Measurements from ENCODE around the gene PPP2R2B.
A peak's percentile ranks its signal among the peaks of the same experiment; 100 is the strongest.
"Not testable (repeated sequence)": the region's sequence is repeated elsewhere in the genome, so short reads cannot be mapped to it uniquely, and the experiment has no call there.

PPP2R2B gene

DNA sequence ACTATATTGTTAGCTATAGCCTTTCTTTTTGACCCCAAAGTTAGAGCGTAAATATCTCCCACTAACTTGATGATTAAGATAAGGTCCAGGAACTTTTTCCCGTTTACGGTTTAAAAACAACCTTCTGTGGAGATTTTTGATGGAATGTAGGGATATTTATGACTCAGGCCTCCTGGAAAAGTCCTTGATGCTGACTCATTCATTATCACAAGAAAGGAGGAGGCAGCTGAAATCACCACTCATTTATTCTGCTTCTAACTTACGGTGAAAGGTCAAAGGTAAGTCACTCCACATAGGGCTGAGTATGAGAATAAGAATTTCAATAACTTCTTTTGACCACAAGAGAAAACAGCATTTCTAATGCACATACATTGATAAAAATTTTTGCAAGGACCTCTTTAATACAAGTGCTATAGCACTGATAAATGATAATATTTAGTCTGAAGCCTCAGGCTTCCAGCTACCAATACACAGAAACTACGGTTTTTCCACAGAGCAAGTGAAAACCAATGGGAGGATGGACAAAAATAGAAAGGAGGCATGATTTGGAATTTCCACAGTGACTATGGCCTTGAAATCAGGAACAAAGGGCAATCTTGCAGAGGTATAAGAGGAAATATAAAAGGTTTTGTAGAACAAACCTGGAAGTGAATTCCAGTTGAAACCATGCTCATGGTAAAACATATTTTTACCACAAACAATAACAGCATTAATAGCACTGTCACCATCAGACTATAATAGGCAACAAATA, 146.5 kb downstream of the PPP2R2B start:
- DNase-seq = no peak

DNA sequence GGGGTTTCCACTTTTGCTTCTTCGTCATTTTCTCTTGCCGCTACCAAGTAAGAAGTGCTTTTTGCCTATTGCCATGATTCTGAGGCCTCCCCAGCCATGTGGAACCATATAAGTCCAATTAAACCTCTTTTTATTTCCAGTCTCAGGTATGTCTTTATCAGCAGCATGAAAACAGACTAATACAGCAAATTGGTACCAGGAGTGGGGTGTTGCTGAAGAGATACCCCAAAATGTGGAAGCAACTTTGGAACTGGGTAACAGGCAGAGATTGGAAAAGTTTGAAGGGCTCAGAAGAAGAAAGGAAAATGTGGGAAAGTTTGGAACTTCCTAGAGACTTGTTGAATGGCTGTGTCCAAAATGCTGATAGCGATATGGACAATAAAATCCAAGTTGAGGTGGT, 149.8 kb downstream of the PPP2R2B start:
- DNase-seq = not testable (repeated sequence)

DNA sequence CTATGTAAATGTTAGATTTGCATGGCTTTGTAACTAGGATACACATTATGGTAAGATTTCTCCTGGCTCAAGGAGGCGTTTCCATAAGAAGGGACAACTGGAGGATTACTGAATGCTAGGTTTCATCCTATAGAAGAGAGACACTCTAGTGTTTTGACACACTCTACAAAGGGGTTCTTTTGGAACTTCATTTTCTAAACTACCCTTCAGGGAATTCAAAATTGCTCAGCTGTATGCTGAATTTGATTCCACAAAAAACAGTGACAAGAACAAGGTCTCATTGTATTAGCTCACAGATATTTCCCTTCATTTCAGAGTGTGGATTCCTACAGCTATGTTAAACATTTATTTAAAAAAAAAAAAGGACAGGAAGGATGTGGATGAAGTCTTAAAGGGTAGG, 151.7 kb downstream of the PPP2R2B start:
- no peak for DNase-seq

DNA sequence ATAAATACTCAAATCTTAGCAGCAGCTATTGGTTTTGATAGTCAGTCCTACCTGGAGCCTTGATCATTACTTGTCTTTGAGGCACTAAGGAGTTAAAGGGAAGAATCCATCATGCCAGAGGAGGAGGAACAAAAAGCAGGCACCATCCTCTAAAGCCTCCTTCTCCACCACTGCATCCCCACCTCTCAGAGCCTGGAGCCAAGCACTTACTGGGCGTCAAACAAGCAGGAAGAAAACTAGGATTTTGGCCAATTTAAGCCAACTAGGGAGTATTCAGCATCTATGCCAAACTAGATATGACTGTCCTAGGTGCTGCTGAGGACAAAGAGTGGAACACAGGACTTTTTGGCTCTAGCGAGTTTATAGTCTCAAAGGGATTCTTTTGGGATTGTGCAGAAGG, 152.5 kb downstream of the PPP2R2B start:
- DNase-seq = no peak

DNA sequence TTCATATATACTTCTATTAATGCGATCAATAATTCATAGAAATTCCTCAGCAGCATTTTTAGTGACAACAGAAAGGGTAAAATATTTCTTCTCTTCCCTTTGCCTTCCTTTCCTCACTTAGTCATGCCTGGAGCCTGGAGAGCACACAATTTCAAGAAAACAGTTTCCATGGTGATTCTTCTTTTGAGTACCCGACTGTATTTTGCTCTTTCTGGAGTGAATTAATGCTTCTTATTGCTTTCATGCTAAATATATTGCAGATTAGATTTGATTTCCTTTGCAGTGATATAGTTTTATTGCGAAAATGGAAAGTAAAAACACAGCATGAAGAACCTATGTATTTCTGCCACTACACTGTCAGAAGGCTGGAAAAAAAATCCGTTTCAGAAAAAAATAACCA, 153.5 kb downstream of the PPP2R2B start:
- no peak for DNase-seq

DNA sequence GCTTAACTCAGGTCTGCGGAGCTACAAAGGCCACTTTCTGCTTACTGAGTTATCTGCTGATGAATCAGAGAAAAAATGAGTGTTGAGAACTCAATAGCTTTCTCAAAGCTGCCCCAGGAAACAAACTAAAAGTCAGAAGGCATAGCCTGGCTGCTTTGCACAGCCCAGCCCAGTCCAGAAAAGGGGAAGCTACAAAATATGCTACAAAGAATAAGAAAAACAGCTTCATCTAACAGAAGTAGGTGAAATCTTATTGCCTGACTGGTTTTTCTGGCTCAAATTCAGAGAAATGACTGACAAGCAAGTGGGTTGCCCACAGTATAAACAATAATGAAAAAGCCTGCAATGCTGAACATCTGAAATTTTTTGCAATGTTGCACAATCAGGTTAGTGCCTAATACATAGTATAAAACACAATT, 156.2 kb downstream of the PPP2R2B start:
- DNase-seq = no peak

DNA sequence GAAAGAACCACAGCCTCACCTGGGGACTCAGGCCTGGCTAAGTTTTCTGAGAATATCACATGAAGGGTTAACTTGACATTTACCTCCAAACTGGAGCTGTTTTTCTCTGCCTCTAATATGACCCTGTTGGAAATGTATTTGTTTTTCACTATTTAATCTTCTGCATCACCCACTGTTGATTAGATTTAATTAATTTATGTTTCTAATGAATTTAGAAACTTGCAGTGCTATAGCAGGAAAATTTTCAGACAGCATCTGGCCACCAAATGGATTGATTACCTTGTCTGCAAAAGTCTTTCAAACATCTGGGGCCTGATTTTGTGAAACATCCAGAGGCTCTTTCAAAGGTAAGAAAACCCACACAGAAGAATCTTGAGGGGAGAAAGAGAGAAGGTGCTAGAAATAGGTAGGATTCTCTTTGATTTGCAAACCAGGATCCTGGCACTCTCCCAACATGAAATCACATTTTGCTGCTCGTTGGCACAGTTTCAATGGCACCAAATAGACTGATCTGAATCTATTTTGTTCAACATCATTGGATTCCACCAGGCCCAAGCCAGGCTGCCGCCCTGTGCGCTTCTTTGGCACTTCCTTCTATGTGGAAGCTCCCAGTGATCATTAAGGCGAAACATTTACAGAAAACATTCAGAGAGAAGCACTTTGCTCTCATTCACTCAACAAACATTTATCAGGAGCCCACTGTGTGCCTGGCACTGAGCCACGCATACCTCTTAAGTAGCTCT, 157.3 kb downstream of the PPP2R2B start:
- no peak for DNase-seq

DNA sequence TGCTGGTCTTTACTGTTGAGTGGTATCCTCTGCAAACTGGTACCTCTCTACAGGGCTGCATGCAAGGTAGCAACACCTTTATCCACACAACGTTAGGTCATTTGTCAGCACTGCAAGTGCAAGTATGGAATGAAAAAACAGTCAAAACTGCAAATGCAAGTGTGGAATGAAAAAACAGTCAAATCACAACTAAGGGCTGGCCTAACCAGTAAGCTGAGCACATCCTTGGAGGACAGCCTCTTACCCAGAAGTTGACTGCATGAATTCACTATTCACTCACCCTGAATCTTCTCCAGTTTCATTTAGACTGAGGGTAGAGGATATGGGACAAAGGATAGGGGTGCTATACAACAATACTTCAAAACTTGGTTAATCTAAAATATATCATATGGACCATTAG, 158.4 kb downstream of the PPP2R2B start:
- DNase-seq = peak in 1 of 5 donors; percentile 23

DNA sequence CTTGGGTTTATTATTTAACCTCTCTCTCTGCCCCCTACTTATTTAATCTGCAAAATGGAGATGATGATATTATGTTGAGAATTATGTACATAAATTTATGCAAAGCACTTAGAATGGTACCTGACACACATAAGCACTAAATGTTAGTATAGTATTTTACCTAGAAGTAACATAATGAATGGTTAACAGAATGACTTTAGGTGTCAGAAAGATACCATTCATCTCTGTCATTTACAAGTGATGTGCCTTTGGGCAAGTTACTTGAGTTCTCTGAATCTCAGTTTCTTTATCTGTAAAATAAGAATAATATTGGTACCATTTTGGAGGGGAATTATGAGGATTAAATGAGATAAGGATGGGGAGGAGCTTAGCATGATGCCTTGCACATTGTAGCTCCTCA, 159.4 kb downstream of the PPP2R2B start:
- DNase-seq = no peak

DNA sequence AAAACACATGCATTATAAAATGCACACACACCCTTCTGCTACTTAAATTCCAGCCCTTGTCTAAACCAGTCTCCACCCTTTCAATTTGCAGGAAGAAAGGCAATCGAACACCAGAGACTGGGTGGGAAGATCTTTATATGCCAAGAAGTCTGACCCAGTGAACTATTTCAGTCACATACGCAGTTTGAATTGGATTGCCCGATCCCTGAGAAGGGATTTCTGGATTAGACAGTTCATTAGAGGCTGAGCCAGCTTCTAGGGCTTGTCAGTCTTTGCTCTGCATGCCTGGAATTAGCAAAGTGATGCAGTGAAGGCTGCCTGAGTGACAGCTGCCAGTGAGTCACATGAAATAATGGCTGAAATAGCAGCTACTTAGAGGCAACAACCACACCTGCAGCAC, 159.9 kb downstream of the PPP2R2B start:
- DNase-seq = no peak

DNA sequence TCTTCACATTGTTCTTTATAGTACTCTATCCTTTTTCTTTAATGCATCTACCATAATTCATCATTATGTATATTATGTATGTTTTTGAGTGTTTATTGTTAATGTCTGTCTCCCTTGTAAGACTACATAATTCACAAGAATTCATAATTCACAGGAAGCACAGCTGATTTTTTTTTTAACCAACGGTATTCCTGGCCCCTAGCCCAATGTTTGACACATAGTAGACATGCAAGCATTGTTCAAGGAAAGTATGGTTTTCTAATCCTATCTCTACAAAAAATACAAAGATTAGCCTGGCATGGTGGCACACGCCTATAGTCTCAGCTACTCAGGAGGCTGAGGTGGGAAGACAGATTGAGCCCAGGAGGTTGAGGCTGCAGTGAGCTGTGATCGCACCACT, 160.6 kb downstream of the PPP2R2B start:
- DNase-seq = no peak

DNA sequence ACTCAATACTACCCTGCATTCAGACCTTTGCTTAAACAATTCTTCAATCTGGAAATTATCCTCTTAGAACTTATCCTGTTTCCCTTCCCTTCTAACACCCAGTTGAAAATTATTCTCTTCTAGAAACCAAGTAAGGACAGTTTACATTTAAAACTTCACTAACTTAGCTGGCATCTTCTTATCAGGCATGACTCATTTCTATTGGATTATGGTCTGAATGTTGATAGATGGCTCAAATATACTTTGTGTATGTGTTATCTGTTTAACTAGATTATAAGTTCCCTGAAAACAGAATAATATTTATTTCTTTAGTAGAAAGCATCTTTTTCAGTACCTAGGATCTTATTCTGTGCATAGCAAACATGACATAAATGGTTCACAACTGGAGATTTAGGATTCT, 161.9 kb downstream of the PPP2R2B start:
- DNase-seq = no peak

DNA sequence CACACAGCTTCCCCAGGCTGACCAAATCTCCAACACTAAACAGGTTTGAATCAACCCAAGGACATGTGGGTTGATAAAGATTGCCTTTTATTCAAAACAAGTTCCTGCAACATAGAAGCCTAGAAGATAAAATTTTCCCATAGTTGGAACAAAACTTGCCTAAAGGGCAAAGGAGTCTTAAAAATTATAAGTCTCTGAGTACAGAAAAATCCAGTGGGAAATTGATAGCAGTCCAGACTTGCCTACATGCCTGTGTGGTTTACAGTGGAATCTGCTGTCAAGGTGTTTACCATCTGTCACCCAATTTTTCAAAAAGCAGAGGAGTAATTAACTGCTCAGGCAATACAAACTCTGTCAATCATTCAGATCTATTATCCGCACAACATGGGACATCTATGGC, 168.2 kb downstream of the PPP2R2B start:
- DNase-seq = no peak

DNA sequence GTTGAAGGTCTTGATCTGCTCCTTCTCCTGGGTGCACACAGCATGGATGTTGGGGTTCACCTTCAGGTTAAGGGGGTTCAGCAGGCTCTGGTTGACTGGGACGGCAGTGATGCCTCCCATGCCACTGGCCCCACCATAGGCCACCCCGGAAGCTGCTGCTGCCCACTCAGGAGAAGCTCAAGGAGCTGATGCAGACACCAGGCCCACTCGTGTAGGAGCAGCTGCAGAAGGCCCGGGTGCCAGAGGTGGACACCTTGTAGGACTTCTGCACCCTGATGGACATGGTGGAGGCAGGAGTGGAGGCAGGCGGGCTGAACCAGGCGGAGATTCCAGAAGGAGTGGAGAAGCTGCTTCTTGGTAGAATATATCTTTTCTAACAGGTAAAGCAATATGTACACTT, 171.2 kb downstream of the PPP2R2B start:
- no peak for DNase-seq

DNA sequence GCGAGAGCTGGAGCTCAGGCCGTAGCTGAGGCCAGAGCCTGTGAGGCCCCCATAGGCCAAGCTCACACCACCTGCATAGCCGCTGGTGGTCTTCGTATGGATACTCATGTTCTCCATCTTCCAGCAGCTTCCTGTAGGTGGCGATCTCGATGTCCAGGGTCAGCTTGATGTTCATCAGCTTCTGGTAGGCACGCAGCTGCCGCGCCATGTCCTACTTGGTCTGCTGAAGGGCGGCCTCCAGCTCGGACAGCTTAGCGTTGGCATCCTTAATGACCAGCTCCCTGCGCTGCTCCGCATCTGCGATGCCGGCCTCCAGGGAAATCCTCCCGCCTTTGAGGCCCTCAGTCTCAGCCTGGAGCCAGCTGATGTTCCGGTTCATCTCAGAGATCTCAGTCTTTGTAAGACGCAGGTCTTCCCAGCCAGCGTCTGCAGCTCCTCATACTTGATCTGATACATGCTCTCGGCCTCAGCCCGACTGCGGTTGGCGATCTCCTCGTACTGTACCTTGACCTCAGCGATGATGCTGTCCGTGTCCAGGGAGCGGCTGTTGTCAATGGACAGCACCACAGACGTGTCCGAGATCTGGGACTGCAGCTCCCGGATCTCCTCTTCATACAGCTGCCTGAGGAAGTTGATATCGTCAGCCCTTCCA, 172.1 kb downstream of the PPP2R2B start:
- DNase-seq = no peak

DNA sequence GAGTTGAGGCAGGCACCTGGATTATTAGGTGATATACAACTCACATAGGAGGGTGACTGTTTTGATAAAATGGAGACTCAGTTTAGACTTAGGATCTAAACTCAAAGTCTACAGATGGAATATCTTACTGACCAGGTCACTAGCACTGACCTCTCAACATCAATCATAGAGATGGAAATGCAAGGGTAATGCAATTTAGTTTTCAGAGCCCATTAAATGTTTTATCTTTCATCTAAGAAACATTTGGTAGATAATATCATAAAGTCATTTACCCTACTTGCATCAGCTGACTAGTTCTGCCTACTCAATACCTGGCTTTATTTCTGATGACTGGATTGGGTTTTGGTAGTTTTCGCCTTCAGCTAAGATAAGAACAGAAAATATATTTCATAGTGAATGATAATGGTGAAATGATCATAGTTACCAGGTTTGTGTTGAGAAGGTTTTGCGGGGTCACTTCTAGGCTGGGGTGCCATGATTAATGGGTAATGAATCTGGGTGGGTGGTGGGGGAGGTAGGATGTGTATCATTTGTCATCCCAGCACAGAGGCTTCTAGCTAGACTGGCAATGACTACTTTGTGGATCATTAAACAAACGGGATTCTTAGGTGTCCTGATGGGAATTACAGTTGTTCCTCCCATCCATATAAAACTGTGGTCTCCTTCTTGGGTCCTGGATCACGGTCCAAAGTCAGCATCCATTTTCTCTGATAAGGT, 173.4 kb downstream of the PPP2R2B start:
- no peak for DNase-seq

DNA sequence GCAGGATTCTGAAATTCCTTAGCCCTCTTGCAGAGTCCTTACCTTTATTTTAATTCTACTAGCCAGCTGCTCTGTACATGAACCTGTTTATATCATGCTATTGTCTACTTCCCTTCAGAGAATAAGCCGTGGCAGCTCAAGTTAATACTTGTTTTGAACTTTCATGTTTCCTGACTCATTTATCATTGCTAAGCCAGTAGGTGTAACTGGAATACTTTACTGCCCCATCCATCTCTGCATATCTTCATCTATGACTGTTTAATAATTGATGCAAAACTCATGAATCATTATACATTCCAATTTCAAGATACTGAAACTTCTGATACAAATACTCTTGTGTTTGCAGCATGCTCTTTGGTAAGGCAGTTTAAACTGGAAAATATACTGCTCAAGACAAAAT, 174.7 kb downstream of the PPP2R2B start:
- DNase-seq = no peak

DNA sequence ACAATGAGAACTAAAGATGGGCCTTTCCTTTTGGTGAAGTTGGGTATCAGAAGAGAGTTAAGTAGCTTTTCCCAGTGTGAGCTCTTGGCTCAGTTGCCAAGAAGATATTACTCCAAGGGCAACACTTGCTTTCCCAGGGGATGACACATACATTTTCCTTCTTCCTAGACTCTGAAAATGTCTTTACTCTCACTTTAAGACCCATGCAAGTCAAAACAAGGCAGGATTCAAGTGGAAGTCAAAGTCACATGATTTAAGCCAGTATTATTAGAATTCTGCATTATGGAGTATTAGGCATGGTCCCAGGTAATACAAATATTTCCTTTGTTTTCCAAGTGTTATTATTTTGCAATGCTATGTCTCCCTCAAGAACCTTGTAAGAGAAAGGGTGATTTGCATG, 175.1 kb downstream of the PPP2R2B start:
- no peak for DNase-seq

DNA sequence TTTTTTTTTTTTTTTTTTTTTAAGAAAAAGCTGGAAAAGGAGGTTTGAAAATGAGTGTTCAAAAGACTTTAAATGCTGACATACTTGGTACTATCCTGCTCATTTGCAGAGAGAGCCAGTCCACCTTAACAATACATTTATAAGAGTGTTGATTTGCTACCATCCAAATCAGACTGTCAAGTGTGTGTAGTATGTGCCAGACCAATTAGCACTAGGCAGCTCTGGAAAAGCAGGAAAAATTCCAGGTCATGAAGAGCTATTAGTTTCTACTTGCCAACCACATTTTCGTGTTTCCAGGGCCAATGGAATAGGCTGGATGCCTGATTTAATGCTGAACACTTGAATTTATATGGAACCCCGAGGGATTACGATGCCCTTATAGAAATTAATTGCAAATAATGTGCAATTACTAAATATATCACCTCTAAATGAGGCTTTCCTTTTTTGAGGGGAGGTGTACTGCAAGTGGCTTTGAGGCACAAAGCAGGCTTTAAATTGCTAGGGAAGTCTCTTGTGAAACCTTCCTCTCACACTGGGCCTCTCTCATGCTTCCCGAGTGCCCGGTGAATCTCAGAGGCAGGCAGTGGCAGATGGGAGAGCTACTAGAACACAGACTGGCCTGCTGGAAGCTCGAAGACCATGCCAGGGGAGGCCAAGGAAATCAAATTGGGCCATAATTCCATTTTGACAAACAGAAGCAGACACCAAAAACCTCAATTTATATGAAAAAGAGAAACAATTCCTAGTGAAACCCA, 178.7 kb downstream of the PPP2R2B start:
- no peak for DNase-seq

DNA sequence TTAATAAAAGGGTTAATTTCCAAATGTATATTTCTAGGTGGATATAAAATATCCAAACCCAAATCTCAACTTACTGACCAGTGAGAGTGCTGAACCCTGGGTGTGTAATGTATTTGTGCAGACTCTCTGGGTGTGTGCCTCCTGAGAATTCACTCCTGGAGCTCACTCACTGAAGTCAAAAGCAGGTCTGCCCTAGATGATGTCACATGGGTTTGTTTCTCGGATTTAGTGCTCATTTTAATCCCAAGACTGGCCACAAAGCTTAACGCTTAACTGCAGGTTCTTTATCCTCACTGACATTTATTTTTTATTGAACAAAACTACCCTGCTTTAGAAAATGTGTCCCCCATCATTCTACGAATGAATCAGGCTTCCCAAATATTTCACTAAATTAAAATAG, 179.4 kb downstream of the PPP2R2B start:
- DNase-seq = no peak

DNA sequence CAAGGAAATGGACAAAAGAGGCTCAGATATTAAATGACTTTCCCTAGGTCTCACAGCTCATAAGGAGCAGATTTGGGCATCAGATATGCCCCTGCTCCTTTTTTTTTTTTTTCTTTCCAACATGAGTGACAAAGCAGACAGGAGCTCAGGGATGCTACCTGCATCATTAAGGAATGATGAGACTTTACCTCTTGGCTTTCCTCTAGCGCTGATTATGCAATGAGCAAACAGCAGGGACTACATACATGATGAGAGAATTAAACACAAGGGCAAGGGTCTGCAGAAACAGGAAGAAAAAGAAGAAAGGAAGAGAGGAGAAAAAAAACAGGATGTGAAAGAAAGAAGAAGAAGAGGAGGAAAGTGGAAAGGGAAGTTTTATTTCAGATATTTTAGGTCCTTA, 179.9 kb downstream of the PPP2R2B start:
- DNase-seq = no peak

DNA sequence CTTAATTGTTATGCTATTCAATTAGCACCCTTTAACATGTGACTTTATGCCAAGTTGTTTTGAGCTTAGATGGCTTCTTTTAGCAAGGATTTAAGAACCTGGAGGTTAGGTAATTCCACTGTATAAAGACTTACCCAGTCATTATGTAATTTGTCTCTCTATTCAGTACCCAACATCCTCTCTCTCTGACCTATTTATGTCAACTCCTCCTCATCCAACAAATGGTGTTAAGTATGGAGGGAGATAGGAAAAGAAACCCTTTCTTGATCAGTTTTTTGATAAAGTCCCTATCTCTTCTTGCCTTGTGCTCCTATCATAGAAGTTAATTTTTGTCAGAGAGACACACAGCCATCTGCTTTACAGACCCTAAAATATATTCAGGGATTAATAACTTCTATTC, 181.3 kb downstream of the PPP2R2B start:
- DNase-seq = no peak

DNA sequence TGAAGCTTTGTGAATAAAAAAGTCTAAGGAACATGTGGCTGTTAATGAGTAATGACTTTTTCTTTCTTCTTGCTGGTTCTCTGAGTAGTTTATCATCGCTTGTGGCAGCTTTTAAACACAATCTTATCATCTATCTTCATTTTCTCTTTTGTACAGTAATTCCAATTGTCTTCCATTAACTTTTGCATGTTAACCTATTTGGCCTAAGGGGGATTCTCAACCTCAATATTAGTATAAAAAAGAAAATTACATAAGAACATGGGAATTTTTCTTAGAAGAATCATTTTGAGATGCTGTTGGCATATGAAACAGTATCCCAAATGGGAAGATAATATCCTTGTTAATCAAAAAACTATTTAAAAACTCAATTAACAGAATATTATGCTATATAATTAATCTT, 182.9 kb downstream of the PPP2R2B start:
- DNase-seq = no peak

Data from T-helper 1 cell (primary cell).